ENCODE results near the gene SPEM1.

The SPEM1 gene

DNA sequence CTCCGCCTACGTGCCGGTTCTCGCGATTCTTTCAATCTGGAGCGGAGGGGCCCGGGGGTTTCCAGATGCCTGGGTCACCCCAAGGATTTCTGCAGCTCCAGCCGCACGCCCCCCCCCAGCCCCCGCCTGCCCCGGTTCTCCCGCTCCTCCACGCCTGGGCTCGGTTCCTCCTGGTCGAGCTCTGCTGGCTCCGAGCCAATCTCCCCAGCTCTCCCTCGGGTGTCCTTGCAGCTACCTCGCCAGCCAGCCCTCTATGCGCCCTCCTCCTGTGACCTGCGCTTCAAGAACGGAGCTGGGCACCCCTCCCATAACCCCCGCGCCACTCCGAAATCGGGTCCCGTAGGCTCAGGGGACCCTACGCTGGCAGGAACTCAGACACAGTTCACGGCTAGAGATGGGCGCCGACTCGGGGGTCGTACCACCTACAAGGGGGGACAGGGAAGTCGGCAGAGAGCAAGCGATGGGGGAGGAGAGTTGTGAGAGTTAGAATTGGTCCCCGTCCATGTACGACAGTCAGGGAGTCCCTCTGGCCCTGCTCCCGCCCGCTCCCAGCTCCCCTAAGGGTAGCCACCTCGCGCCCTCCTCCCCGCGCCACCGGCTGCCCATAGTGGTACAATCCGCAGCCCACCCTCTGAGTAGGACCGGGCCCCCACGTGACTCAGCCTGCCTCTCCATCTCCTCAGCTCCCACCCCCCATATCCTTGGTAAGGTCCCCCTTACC is 20.1 kb downstream of the SPEM1 start:
- no peak for DNase-seq (ENCODE audit: low read depth in 1 of 2, low spot score in 1 of 2)

DNA sequence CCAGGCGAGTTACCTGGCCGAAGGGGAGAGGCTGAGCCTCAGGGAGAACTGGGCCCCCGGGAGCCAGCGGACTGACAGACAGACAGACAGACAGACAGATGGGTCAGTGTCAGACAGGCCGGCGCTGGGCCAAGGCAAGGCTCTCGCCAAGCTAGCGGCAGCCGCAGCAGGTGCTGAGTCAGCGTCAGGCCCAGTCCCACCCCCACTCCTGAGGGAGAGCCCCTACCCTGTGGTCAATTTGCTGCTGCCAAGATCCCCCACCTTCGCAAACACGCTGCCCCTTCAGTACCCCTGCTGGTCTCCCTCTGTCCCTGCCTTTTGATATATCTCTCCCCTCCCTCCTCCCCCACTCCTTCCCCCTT is 20.7 kb downstream of the SPEM1 start:
- DNase-seq (ENCODE audit: low read depth in 1 of 2, low spot score in 1 of 2): no peak

DNA sequence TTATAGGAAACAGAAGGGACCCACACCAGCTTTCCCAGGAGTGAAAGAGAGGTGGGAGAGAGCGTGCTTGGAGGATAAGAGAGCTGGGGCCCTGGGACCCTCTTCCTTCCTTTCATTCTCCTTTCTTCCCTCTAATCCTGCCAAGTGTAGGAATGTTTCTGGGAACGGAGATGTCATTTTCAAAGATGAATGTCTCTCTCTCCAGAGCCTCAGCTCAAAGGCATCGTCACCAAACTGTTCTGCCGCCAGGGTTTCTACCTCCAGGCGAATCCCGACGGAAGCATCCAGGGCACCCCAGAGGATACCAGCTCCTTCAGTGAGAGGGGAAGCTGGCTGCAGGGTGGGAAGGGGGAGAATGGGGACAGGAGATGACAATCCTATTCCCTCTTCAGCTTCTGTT is 21.1 kb downstream of the SPEM1 start:
- no peak for DNase-seq (ENCODE audit: low read depth in 1 of 2, low spot score in 1 of 2)

DNA sequence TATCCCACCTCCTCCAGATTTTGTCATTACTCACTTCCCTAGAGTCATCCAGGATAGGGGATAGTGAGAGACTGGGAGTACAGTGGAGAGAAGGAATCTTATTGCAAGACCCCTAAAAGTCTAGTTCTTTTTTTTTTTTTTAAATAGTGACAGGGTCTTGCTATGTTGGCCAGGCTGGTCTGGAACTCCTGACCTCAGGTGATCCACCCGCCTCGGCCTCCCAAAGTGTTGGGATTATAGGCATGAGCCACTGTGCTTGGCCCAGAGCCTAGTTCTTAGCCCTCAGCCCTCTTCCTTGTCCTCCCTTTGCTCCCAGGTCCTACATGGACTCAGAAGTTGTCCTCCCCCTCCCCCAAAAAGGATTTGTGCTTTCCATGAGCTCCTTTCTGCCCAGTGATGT is 22.0 kb downstream of the SPEM1 start:
- no peak for DNase-seq (ENCODE audit: low read depth in 1 of 2, low spot score in 1 of 2)

DNA sequence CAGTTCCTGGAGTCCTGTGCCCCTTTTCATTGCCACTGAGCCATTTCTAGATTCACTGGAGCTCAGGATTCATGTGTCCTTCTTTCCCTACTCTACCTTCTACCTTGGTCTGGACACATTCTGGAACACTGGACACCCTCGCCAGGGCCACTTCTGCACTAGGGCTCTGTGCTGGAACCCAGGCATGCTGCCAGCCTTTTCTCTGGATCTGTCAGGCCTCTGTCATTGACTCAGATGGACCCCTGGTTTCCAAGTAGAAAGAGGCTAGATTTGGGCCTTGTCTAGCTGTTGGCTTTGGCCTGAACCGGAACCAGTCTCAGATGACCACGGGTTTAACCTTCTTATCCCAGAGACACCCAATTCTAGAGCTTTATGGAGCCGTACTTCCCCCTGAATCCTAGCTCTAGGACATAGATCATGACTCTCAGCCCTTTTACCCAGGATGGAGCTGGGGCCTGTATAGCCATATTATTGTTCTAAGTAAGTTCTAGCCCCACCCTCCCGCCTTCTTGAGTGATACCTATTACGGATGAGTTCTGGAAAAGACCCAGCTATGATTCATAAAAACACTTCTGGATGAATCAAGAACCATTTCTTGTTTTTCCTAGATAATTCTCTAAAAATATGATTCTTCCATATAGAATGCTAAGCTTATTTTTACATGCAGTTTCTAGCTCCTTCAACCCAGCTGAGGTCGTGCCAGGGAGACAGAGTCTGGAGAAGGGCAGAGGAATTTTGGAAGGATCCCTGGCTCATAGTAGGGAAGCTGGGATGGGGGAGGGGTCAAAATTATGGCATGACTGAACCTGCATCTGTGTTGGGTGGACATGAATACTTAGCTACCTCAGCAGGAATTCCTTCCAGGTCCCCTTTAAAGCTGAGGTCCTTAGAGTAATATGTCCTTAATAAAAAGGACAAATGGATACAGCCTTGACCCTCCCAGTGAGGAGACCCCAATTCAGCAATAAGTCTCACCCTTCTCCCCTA is 23.7 kb downstream of the SPEM1 start:
- no peak for DNase-seq (ENCODE audit: low read depth in 1 of 2, low spot score in 1 of 2)

DNA sequence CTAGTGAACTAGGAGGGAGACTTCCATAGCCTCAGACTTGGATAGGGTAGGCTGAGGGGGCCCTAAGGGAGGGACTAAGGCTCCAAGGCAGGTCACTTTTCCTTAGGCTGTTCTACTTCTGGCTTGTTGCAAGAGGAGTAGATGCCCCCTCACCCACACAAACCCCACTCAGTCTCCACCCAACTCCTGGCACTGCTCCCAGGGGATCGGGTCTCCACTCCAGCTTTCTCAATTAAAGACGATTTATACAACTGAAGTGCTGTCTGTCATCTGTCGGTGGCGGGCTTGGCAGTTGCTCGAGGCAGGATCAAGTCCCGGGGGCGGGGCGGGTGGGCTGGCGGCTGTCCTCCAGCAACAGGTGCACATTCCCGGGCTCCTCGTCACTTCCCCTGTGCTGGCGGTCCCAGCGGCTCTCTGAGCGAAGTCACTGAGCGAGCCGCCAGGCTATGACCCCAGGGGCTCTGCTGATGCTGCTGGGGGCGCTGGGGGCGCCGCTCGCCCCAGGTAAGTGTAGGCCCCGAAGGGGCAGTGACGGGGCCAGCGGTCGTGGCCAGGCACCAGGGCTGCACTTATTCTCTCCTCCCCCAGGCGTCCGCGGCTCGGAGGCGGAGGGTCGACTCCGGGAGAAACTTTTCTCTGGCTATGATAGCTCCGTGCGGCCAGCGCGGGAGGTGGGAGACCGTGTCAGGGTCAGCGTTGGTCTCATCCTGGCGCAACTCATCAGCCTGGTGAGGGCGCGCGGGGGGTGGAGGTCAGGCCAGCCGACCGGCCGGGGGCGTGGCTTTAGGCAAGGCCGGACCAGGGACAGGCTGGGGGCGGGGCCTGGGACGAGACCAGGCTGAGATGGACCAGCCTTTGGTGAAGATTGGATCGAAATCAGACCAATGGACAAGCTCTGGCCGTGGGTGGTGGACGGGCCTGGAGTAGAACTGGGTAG is 24.8 kb downstream of the SPEM1 start, which contains the start of gene CHRNB1:
CHRNB1 (plus strand) TSS at position 380 of the 937 bp plus-strand sequence; CDS start at position 447, 67 bp downstream.
- DNase-seq (ENCODE audit: low read depth in 1 of 2, low spot score in 1 of 2): no peak

DNA sequence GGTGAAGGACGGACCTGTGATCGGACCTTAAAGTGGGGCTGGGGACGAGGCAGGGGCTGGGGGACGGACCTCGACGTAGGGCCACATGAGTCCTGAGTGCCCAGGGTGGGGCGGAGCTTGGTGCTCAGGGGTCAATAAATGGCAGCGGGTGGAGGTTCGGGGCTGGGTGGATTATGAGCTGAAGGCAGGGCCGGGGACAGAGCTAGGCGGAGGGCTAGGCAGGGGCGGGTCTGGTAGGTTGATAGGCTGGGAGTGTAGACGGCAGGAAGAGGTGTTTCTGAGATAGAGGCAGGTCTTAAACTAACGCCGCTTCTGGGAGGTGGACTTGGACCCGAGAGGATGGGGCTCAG is 25.5 kb downstream of the SPEM1 start:
- DNase-seq (ENCODE audit: low read depth in 1 of 2, low spot score in 1 of 2): no peak

DNA sequence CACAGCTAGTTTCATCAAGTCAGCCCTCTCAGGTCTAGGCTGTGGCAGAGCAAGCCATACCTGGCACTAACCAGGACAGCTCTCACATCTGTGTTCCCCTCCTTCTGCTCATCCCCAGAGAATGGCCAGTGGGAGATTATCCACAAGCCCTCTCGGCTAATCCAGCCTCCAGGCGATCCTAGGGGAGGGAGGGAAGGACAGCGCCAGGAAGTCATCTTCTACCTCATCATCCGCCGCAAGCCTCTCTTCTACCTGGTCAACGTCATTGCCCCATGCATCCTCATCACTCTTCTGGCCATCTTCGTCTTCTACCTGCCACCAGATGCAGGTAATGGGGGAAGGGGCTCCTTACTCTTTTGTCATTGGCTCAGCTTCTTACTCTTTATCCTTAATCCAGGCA is 28.3 kb downstream of the SPEM1 start:
- DNase-seq (ENCODE audit: low read depth in 1 of 2, low spot score in 1 of 2): no peak

DNA sequence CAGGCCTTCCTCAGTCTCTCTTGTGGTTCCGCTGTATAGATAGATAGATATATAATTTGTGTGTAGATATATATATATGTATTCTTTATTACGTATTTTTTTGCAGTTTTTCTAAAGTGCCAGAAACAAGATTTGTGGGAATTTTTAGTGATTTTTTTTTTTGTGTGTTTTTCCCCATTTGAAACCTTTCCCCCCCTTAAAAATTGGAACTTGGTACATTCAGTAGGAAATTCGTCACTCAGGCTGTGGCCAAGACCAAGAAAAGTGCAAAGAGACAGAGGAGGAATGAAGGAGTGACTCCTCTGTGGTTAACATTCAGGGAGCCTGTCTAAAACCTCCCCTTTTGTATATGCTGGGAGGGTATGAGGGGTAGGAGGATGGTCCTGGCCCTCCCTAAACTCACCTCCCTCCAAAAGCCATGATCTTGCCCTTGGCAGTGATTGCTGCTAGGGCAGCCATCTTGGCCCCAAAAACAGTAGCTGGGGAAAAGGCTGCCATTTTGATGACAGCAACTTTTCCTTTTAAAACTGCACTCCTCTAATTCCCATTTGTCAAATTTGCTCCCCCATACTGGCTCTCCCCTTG is 39.9 kb downstream of the SPEM1 start:
- no peak for DNase-seq (ENCODE audit: low read depth in 1 of 2, low spot score in 1 of 2)

DNA sequence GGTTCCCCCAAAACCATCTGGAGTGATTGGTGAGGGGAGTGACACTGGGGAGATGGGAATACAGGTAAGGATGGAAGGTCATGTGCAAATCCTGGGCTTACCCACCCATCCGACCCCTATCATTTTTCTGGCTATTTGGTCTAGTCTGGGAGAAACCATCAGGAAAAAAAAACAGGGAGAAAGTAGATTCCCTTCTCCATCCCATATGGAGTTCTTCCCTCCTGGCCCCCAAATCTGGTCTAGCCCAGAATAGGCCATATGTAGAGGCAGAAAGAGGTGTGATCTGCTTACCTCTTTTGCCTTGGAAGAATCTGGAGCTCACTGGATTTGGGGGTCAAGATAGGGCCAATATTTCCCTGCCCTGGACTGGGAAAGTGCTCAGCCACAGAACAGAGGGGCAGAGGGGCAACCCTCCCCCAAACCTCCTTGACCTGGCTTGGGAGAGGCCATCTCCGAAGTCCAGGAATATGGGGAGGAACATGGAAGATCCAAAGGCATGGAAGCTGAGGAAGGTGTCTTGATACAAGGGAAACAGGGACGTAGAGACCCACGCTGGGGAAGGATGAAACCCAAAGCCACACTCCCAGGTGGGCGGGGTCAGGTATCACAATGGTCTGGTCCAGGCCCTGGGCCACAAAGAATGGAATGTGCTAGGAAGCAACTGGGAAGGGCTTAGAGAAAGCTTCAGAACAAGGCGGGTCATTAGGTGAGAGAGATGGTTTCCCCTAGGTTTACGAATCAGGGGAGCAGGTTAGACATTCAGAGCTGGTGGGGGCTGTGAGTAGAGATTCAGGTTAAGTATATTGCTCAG is 40.9 kb downstream of the SPEM1 start:
- no peak for DNase-seq (ENCODE audit: low read depth in 1 of 2, low spot score in 1 of 2)

DNA sequence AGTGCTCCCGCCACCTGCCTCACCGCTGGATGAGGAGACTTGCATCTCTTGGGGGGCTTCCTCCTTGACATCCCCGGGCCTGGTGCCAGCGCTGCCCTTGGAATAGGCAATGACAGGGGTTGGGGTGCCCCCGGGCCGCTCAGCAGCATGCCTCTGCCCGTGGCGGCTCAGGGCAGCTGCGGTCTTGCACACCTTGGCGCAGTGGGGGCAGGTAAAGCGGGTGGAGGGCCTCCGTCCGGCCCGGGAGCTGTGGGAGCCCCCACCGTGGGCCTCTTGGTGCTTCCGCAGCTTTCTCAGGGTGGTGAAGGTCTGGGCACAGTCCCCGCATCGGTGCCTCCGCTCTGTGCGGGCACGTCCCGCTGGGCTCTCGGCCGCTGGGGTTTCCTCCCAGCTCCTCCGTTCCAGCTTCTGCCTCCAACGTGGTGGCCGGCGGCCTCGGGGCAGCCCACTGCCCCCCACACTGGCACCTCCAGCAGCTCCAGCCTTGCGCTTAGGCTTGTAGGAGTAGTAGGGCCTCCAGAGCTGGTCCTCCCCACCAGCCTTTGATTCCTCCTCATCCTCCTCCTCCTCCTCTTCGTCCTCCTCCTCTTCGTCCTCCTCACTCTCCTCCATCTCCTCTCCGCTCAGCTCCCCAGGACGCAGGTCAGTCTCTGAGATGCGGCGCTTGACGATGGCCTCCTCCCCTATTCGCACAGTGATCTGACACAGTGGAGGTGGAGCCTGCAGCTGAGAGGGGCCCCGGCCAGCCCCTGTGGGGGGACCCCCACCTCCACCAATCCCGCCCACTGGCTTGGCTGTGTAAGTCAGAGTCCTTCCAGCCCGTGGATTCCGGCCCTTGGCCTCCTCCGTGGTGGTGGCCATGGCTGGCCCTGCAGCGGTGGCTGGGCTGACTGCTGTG is 42.6 kb downstream of the SPEM1 start:
- no peak for DNase-seq (ENCODE audit: low read depth in 1 of 2, low spot score in 1 of 2)

DNA sequence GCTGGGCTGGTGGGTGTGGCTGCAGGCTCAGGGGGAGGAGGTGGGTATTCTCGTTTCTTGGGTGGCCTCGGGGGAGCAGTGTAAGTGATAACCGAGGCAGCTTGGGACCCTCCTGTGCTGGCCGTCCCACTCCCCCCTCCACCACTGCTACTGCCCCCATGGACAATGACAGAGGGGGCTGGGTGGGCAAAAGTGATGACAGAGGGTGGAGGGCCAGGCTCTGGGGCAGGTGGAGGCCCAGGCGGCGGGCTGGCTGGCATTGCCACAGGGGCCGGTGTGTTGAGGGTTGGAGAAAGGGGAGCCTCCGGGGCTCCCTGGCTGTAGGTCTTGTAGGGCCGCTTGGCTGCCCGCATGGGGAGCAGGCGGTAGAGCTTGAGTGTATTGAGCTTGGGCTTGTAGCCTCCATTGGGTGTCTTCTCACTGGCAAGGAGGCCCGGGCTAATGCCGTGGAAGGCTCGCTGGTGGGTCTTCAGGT is 43.3 kb downstream of the SPEM1 start:
- DNase-seq (ENCODE audit: low read depth in 1 of 2, low spot score in 1 of 2): no peak

DNA sequence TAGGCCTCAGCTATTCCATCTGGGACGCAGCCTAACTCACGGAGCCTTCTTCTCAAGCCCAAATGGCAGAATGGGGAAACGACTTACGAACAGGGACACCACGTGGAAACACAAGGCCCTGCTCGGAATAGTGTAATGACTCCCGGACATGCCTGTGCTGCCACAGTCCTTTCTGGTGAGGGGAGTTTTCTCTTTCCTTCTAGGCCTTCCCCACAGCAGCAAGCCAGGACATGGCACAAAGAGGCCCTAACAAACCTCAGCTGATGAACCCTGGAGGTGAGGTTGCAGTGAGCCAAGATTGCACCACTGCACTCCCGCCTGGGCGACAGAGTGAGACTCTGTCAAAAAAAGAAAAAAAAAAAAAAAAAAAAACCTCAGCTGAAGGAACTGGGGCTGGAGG is 44.0 kb downstream of the SPEM1 start:
- no peak for DNase-seq (ENCODE audit: low read depth in 1 of 2, low spot score in 1 of 2)

DNA sequence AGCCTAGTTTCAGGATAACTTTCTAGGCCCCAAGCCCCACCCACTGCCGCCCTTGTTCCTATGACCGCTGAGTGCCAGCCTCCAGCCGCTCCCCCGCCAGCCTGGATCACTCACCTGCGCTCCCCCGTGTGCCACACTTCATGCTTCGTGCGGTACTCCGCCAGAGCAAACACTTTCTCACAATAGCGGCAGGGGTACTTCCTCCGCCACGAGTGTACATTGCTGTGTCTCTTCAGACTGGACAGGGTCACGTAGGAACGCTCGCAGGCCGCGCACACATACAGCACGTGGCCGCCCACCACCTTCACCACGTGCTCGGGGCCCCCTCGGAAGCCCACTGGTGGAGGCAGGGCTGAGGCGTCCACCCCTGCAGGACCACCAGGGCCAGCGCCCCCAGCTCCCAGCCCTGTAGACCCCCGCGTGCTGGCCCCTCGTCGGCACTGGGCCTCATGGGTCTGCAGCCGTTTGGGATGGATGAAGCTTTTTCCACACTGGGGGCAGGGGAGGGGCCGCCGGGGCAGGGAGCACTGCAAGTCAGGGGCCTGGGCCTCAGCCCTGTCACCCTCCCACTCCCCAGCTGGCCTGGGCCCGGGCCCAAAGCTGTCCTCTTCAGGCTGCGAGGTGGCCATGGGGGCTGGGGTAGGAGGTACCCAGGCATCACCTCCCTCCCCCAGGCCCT is 45.6 kb downstream of the SPEM1 start:
- DNase-seq (ENCODE audit: low read depth in 1 of 2, low spot score in 1 of 2): no peak

DNA sequence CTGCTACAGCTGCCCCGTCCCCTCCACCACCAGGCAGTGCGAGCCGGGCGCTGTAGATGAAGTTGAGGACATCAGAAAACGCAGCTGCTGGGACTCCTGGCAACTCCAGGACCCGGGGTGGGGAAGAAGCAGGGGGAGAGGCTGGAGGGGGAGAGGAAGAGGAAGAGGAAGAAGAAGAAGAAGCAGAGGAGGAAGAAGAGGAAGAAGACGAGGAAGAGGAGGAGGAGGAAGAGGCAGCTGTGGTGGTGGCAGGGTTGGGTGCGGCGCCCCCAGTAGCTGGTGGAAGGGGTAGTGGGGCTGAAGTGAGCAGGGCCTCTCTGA is 46.2 kb downstream of the SPEM1 start:
- no peak for DNase-seq (ENCODE audit: low read depth in 1 of 2, low spot score in 1 of 2)

DNA sequence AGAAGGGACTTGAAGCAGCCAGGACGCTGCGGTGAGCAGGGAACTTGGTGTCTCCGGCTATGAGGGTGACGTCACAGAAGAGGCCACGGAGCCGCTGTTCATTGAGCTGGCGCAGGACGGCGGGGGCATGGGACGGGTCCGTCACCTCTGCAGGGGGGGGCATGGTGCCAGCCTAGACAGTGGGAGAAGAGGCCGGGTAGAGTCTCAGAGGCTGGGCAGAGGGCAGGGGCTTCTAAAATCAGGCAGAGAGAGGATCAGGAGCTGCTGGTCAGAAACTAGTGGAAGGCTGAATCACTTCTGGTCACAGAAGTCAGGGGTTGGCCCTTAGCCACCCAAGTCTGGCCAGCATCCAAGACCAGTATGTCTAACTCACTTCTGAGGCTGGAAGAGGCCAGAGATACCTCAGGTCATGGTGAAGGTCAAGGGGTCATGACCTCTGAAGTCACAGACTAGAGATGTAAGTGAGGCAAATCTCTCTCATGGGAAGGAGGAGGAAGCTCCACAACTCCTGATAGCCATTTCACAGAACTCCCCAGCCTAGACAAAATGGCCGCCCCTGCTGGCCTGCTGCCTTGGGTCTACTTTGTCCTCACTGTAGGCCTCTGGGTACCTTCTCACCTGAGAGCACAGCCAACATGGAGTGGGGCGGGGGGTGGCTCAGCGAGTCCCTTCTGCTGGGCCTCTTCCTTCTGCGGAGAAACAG is 46.7 kb downstream of the SPEM1 start:
- DNase-seq (ENCODE audit: low read depth in 1 of 2, low spot score in 1 of 2): no peak

DNA sequence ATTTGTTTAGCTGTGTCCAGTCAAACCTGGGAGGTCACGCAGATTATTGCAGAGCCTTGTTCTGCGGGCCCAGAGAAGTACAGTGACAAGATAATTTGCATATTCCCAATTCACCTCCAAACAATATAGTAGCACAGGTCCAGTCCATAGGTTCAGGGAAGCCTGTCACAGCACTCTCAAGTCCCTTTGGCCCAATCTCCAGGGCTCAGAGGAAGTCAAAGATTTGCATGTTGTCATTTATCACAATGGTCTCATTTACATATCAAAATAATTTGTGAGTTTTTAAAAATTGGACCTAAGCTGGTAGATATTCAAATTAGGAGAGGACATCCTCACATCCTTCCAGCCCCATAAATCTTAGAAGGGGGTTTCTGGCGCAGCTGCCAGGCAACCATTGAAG is 47.4 kb downstream of the SPEM1 start:
- DNase-seq (ENCODE audit: low read depth in 1 of 2, low spot score in 1 of 2): no peak

DNA sequence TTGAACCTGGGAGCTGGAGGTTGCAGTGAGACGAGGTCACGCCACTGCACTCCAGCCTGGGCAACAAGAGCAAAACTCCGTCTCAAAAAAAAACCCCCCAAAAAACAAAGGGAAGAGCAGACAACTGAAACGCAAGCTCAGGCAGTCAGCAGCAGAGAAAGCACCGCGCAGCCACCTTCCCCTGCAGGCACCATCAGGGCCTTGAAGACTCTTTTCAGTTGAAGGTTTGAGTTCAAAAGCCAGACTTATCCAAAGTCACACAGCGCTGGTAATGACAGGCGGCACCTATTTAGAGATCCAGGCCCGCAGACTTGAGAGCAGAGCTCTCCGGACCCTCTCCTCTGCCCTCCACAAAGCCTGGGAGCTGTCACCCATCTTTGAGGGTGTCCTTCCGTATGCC is 48.2 kb downstream of the SPEM1 start:
- DNase-seq (ENCODE audit: low read depth in 1 of 2, low spot score in 1 of 2): no peak
